K562 (cell line): ENCODE data around the gene IRAG1. TPM values are rescaled to one million over a fixed set of nuclear protein-coding genes. Genes with fewer than 3 reads are reported as not detected.

ENCODE experiments used
- ARNT ChIP-seq, 2 experiments: fragments of 450-650 bp; IDR thresholded peaks; 2 replicates each; pipeline ENCODE4 v1.6.1; 2016; ENCODE audit warnings: mild to moderate bottlenecking in 1 of 2
- BRF1 ChIP-seq: IDR thresholded peaks from 3 replicates; pipeline ENCODE4 v1.6.1; 2011; ENCODE audit warnings: borderline replicate concordance, mild to moderate bottlenecking; ENCODE audit not compliant: insufficient read length; ENCODE audit errors: extremely low read depth
- DPF2 ChIP-seq: fragments of 450-650 bp; IDR thresholded peaks from 2 replicates; pipeline ENCODE4 v1.6.1; 2016
- ETV1 ChIP-seq: fragments of 450-650 bp; conservative IDR thresholded peaks from 2 replicates; pipeline ENCODE4 v1.6.1; 2016; ENCODE audit warnings: missing genetic modification characterization, control low read depth, low read depth, missing compliant biosample characterization
- FOXJ3 ChIP-seq: sonication (generic); formaldehyde crosslinking; IDR thresholded peaks from 2 replicates; pipeline ENCODE4 v1.4.0; 2020; ENCODE audit warnings: mild to moderate bottlenecking, missing genetic modification reagents
- GABPA ChIP-seq: fragments of 200-800 bp; sonication (Bioruptor generic); conservative IDR thresholded peaks from 2 replicates; pipeline ENCODE4 v1.6.1; 2016; ENCODE audit warnings: low read depth, missing genetic modification characterization, missing compliant biosample characterization
- GABPB2 ChIP-seq: fragments of 250-450 bp; sonication (Bioruptor Pico); conservative IDR thresholded peaks from 2 replicates; pipeline ENCODE4 v1.5.1; 2021; ENCODE audit warnings: mild to moderate bottlenecking
- KAT7 ChIP-seq: sonication (generic); formaldehyde crosslinking; IDR thresholded peaks from 2 replicates; pipeline ENCODE4 v1.8.0; 2022; ENCODE audit warnings: missing genetic modification reagents, mild to moderate bottlenecking, borderline replicate concordance
- KAT8 ChIP-seq: fragments of 450-650 bp; IDR thresholded peaks from 2 replicates; pipeline ENCODE4 v1.6.1; 2016; ENCODE audit warnings: low read depth, mild to moderate bottlenecking
- KDM1A ChIP-seq, 2 experiments: fragments of 450-650 bp; IDR thresholded peaks; 2 replicates each; pipeline ENCODE4 v1.6.1; 2016; ENCODE audit warnings: mild to moderate bottlenecking in 2 of 2
- POLR2H ChIP-seq: IDR thresholded peaks from 2 replicates; pipeline ENCODE4 v1.6.1; 2016; ENCODE audit warnings: missing genetic modification characterization, low read depth, mild to moderate bottlenecking, control low read depth, missing compliant biosample characterization, moderate library complexity
- POLR3A ChIP-seq: IDR thresholded peaks from 2 replicates; pipeline ENCODE4 v1.6.1; 2011; ENCODE audit warnings: borderline replicate concordance, mild to moderate bottlenecking, moderate library complexity; ENCODE audit not compliant: insufficient read length, insufficient read depth; ENCODE audit errors: extremely low read depth
- PTRF ChIP-seq: fragments of 450-650 bp; IDR thresholded peaks from 2 replicates; pipeline ENCODE4 v1.6.1; 2016; ENCODE audit warnings: mild to moderate bottlenecking, missing genetic modification characterization, missing compliant biosample characterization
- RBBP5 ChIP-seq: fragments of 200-600 bp; sonication (generic); IDR thresholded peaks from 2 replicates; pipeline ENCODE4 v1.6.1; 2012; ENCODE audit warnings: borderline replicate concordance, mild to moderate bottlenecking, low read length, control low read depth, inconsistent platforms; ENCODE audit not compliant: insufficient read depth, poor library complexity, severe bottlenecking
- RUNX1 ChIP-seq: sonication (generic); IDR thresholded peaks from 2 replicates; pipeline ENCODE4 v1.6.1; 2016; ENCODE audit warnings: antibody characterized with exemption, low read depth
- SMAD4 ChIP-seq: fragments of 250-450 bp; sonication (Bioruptor Pico); conservative IDR thresholded peaks from 2 replicates; pipeline ENCODE4 v1.8.0; 2021; ENCODE audit warnings: inconsistent platforms, mild to moderate bottlenecking, moderate library complexity
- SOX6 ChIP-seq: fragments of 450-650 bp; IDR thresholded peaks from 2 replicates; pipeline ENCODE4 v1.6.1; 2014; ENCODE audit warnings: mild to moderate bottlenecking
- TAL1 ChIP-seq: fragments of 450-650 bp; IDR thresholded peaks from 2 replicates; pipeline ENCODE4 v1.6.1; 2016; ENCODE audit warnings: mild to moderate bottlenecking
- TARDBP ChIP-seq: fragments of 450-650 bp; IDR thresholded peaks from 2 replicates; pipeline ENCODE4 v1.6.1; 2016
- TFE3 ChIP-seq: fragments of 450-650 bp; formaldehyde crosslinking; IDR thresholded peaks from 2 replicates; pipeline ENCODE4 v1.4.0; 2020; ENCODE audit warnings: mild to moderate bottlenecking, mixed read lengths
- ZNF133 ChIP-seq: fragments of 250-450 bp; sonication (Bioruptor Pico); IDR thresholded peaks from 2 replicates; pipeline ENCODE4 v1.4.0; 2020; ENCODE audit warnings: mild to moderate bottlenecking
- ZNF589 ChIP-seq: fragments of 200-800 bp; sonication (Bioruptor generic); IDR thresholded peaks from 2 replicates; pipeline ENCODE4 v1.6.1; 2016; ENCODE audit warnings: low read depth, missing genetic modification characterization, missing compliant biosample characterization
- ZNF76 ChIP-seq: fragments of 250-450 bp; sonication (Bioruptor Pico); IDR thresholded peaks from 2 replicates; pipeline ENCODE4 v1.4.0; 2020; ENCODE audit warnings: mild to moderate bottlenecking, moderate library complexity, borderline replicate concordance
- polyA plus RNA-seq, 8 experiments: library from polyadenylated mRNA; depleted of rRNA in 4 of 8; stranded (reverse) in 5 of 8; unstranded in 3 of 8; fragments of >200 nt; fragmentation: Nextera tagmentation in 2 of 8; fragmentation: Illumina TruSeq in 1 of 8; extraction: Ambion mirVana in 2 of 8; extraction: Trizol in 1 of 8; gene quantifications; 2 replicates each; pipeline versions ENCODE4 v1.2.1 to v1.2.3, GENCODE V29; 2011 to 2014; ENCODE audit warnings: inconsistent platforms in 1 of 8, missing spikeins in 1 of 8
- total RNA-seq, 7 experiments: library from RNA; depleted of rRNA in 6 of 7; stranded (reverse); fragments of >200 nt in 6 of 7; fragmentation: Illumina TruSeq in 2 of 7; extraction: Trizol in 2 of 7; gene quantifications; 2 replicates each; pipeline versions ENCODE4 v1.2.1 to v1.2.3, GENCODE V29; 2011 to 2021; ENCODE audit warnings: low replicate concordance in 1 of 7
- TF ChIP-seq, protein P1 (sequence below), 2 experiments: IDR thresholded peaks in 1 of 2; conservative IDR thresholded peaks in 1 of 2; 2 replicates each; pipeline ENCODE4 v1.6.1; 2016; ENCODE audit warnings: low read depth in 2 of 2, mild to moderate bottlenecking in 1 of 2, missing compliant biosample characterization in 1 of 2, missing genetic modification characterization in 1 of 2, moderate library complexity in 1 of 2

Gene IRAG1
- total and polyA plus RNA-seq, 9 of the 15 experiments (the other 6 are each of a cell fraction or from before 2014, with no cell fraction given), result 0.01 to 0.22 (median 0.09) TPM; not detected in 1

DNA sequence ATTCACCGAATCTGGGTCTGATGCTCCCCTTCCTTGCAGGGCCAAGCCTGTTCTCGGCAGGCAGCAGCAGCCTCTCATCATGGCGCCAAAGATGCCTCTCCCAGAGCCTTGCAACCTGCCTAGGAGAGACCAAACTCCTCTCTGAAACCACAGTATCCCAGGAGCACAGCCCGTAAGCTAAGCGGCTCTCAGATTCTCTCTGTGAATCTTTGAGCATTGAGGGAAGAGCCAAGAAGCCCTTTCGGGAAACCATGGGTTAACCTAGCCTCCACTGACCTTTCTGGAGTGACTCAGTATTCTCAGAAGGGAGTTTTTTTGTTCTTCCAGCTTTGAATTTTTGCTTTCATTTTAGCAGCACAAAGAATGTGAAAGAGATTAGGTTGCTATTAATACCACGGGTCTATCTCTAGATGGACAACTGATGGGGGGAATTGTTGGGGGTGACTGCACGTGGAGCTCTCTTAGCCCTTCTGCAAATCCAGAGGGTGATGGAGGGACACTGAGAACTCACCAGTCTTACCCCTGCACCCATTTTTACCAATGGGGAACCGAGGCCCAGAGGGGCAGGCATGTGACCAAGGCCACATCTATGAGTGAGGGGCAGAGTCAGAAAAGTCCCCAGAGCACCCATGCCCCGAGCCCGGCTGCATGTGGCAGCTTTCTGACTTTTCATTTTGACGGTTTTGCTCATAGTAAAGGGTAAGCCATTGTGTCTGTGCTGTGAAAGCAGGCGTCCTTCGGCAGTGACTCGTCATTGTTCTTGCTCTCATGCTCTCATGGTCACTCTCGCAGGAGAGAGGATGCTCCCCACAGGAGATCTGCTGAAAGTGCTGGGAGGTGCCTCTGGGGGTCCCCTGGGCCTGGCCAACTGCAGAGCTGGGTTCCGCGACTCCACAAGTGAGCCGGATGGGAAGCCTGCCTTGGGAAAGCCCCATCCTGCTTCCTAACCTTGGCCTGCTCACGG, 36.0 kb downstream of the IRAG1 start (continued):
- TF ChIP-seq PTRF (tag), result peak; percentile 22; the same call in 1 of the 2 replicates
- no peak for TF ChIP-seq GABPA (tag)
- peak; percentile 68; the same call in 1 of the 2 replicates for TF ChIP-seq DPF2
- TF ChIP-seq GABPB2 (CRISPR knock-in tag), result no peak
- peak; percentile 68 for TF ChIP-seq SOX6
- no peak for TF ChIP-seq ZNF589 (CRISPR knock-in tag)
- TF ChIP-seq, protein P1, sequence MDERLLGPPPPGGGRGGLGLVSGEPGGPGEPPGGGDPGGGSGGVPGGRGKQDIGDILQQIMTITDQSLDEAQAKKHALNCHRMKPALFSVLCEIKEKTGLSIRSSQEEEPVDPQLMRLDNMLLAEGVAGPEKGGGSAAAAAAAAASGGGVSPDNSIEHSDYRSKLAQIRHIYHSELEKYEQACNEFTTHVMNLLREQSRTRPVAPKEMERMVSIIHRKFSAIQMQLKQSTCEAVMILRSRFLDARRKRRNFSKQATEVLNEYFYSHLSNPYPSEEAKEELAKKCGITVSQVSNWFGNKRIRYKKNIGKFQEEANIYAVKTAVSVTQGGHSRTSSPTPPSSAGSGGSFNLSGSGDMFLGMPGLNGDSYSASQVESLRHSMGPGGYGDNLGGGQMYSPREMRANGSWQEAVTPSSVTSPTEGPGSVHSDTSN (CRISPR knock-in tag; IDR thresholded peaks at IDR 0.05; ENCODE audit: low read depth), result no peak
- TF ChIP-seq, protein P1 (tag; conservative IDR thresholded peaks at IDR 0.05; ENCODE audit: low read depth), result 0 out of 2 replicates have a peak, but pooled peaks have one; percentile 4
- no peak for TF ChIP-seq FOXJ3 (CRISPR knock-in tag)
- TF ChIP-seq TAL1, result no peak
- TF ChIP-seq POLR2H (tag), result no peak
- 0 out of 4 replicates have a peak, but pooled peaks of 1 of the 2 experiments have one; percentile 28 for TF ChIP-seq ARNT (IDR thresholded peaks at IDR 0.05)
- no peak for TF ChIP-seq KAT7 (CRISPR knock-in tag)
- TF ChIP-seq ETV1 (tag), result peak; percentile 42
- TF ChIP-seq RBBP5, result peak; percentile 42
- no peak for TF ChIP-seq POLR3A
- TF ChIP-seq TARDBP, result no peak
- no peak for TF ChIP-seq TFE3 (CRISPR knock-in tag)
- no peak for TF ChIP-seq ZNF76 (CRISPR knock-in tag)
- no peak for TF ChIP-seq BRF1
- peak in 1 of 2 experiments; percentile 39; a peak in 1 of 4 replicates for TF ChIP-seq KDM1A (IDR thresholded peaks at IDR 0.05)
- peak; percentile 39; the same call in 1 of the 2 replicates for TF ChIP-seq SMAD4 (CRISPR knock-in tag)
- TF ChIP-seq RUNX1, result no peak
- no peak for TF ChIP-seq ZNF133
- TF ChIP-seq KAT8, result no peak
